HL-60 (cell line): ENCODE results near the gene CELF1.

ENCODE experiments used
- DNase-seq, 2 experiments: peaks; one replicate each; pipeline ENCODE4 v3.0.0-alpha.2; 2010 to 2020; ENCODE audit warnings: low read depth in 1 of 2, low spot score in 1 of 2
- H3K27ac ChIP-seq: fragments of 250-450 bp; sonication (Bioruptor Pico); replicated peaks from 2 replicates; pipeline ENCODE4 v1.5.1; 2020; ENCODE audit warnings: mild to moderate bottlenecking, moderate library complexity
- H3K27me3 ChIP-seq: fragments of 250-450 bp; sonication (Bioruptor Pico); 2 replicates; pipeline ENCODE4 v1.5.1; 2021; ENCODE audit warnings: mild to moderate bottlenecking, moderate library complexity; ENCODE audit not compliant: insufficient read depth, poor library complexity, severe bottlenecking
- H3K4me3 ChIP-seq: replicated peaks from 2 replicates; pipeline ENCODE4 v1.5.1; 2011; ENCODE audit warnings: mild to moderate bottlenecking, control low read depth, low read length; ENCODE audit not compliant: insufficient read depth
- GABPA ChIP-seq: IDR thresholded peaks from 2 replicates; pipeline ENCODE4 v1.6.1; 2012; ENCODE audit warnings: low read depth
- POLR2AphosphoS5 ChIP-seq: IDR thresholded peaks from 2 replicates; pipeline ENCODE4 v1.6.1; 2012; ENCODE audit warnings: low read depth
- SPI1 ChIP-seq: IDR thresholded peaks from 2 replicates; pipeline ENCODE4 v1.6.1; 2012; ENCODE audit warnings: low read depth, mild to moderate bottlenecking, borderline replicate concordance
- TF ChIP-seq, protein P1 (sequence below): IDR thresholded peaks from 2 replicates; pipeline ENCODE4 v1.6.1; 2012; ENCODE audit warnings: low read depth; ENCODE audit not compliant: insufficient replicate concordance
- TF ChIP-seq, protein P2 (sequence below): IDR thresholded peaks from one replicate; pipeline ENCODE4 v1.5.1; 2011; ENCODE audit warnings: low read length, control low read depth, inconsistent platforms; ENCODE audit not compliant: insufficient read depth

The CELF1 gene

DNA sequence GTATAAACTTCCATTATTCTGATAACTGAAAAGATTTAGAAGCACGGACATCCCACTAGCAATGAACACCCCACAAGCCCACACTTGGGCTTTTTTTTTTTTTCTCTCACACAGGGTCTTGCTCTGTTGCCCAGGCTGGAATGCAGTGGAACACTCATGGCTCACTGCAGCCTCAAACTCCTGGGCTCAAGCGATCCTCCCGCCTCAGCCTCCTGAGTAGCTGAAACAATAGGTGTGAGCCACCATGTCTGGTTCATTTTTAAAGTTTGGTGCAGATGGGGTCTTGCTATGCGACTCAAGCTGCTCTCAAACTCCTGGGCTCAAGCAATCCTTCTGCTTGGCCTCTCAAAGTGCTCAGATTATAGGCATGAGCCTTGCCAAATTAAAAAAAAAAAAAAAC, 107.1 kb downstream of the CELF1 start:
- DNase-seq, result no peak
- Histone ChIP-seq H3K4me3 (no peak overlapping the region), H3K27me3 (no peaks in the 10 kb centered on the region), H3K27ac (no peak overlapping the region)
- TF ChIP-seq SPI1 (no peak), POLR2AphosphoS5 (no peak)

DNA sequence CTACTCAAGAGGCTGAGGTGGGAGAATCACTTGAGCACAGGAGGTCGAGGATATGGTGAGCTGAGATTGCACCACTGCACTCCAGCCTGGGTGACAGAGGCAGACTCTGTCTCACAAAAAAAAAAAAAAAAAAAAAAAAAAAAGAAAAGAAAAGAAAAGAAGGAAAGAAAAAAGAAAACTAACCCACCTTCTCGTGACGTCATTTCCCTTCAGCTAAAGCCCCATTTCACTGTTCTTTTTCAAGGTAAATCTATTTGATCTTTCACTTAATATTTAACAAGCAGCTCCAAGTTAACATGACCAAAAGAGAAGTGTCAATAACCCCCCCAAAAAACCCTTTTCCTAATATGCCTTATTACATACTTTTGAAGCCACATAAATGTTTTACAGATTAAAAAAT, 109.1 kb downstream of the CELF1 start:
- TF ChIP-seq, protein P1, sequence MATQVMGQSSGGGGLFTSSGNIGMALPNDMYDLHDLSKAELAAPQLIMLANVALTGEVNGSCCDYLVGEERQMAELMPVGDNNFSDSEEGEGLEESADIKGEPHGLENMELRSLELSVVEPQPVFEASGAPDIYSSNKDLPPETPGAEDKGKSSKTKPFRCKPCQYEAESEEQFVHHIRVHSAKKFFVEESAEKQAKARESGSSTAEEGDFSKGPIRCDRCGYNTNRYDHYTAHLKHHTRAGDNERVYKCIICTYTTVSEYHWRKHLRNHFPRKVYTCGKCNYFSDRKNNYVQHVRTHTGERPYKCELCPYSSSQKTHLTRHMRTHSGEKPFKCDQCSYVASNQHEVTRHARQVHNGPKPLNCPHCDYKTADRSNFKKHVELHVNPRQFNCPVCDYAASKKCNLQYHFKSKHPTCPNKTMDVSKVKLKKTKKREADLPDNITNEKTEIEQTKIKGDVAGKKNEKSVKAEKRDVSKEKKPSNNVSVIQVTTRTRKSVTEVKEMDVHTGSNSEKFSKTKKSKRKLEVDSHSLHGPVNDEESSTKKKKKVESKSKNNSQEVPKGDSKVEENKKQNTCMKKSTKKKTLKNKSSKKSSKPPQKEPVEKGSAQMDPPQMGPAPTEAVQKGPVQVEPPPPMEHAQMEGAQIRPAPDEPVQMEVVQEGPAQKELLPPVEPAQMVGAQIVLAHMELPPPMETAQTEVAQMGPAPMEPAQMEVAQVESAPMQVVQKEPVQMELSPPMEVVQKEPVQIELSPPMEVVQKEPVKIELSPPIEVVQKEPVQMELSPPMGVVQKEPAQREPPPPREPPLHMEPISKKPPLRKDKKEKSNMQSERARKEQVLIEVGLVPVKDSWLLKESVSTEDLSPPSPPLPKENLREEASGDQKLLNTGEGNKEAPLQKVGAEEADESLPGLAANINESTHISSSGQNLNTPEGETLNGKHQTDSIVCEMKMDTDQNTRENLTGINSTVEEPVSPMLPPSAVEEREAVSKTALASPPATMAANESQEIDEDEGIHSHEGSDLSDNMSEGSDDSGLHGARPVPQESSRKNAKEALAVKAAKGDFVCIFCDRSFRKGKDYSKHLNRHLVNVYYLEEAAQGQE, result no peak
- no peak for TF ChIP-seq GABPA
- Histone ChIP-seq H3K4me3 (no peak overlapping the region), H3K27ac (no peak overlapping the region), H3K27me3 (no peaks in the 10 kb centered on the region)
- no peak for DNase-seq

DNA sequence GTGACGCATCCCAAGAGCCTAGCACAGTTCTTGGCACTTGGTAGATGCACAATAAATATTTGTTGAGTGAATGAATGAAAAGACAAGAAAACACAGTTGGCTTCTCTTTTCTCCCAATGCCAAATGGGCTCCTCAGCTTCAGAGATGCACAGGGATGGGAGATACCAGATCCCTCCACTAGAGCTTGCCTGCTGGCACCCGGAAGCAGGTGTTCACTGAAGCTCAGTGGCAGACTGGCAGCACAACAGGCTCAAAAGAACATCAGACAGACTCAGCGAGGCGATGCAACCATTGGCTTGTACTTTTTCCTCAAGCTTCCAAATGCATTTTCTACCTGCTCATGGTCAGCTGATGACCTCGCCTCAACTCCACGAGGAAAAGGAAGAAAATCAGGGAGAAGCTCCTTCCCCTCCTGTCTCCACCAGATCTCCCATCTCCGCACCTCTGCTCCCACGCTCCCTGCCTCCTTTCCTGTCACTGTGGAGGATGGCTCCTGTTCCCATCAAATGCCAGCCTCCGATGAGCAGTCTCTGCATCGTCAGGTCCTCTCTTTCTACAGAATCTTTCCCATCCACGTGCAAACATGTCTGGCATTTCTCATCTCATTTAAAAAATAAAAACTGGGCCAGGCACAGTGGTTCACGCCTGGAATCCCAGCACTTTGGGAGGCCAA, 109.8 kb downstream of the CELF1 start:
- no peaks in the 10 kb centered on the region for H3K27me3 ChIP-seq
- no peak overlapping the region for H3K27ac ChIP-seq
- DNase-seq, result peak in 1 of 2 experiments; percentile 25
- H3K4me3 ChIP-seq, result no peak overlapping the region
- TF ChIP-seq, protein P1, result no peak
- TF ChIP-seq GABPA (no peak), SPI1 (no peak), POLR2AphosphoS5 (no peak)
- TF ChIP-seq, protein P2, sequence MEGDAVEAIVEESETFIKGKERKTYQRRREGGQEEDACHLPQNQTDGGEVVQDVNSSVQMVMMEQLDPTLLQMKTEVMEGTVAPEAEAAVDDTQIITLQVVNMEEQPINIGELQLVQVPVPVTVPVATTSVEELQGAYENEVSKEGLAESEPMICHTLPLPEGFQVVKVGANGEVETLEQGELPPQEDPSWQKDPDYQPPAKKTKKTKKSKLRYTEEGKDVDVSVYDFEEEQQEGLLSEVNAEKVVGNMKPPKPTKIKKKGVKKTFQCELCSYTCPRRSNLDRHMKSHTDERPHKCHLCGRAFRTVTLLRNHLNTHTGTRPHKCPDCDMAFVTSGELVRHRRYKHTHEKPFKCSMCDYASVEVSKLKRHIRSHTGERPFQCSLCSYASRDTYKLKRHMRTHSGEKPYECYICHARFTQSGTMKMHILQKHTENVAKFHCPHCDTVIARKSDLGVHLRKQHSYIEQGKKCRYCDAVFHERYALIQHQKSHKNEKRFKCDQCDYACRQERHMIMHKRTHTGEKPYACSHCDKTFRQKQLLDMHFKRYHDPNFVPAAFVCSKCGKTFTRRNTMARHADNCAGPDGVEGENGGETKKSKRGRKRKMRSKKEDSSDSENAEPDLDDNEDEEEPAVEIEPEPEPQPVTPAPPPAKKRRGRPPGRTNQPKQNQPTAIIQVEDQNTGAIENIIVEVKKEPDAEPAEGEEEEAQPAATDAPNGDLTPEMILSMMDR, result no peak

DNA sequence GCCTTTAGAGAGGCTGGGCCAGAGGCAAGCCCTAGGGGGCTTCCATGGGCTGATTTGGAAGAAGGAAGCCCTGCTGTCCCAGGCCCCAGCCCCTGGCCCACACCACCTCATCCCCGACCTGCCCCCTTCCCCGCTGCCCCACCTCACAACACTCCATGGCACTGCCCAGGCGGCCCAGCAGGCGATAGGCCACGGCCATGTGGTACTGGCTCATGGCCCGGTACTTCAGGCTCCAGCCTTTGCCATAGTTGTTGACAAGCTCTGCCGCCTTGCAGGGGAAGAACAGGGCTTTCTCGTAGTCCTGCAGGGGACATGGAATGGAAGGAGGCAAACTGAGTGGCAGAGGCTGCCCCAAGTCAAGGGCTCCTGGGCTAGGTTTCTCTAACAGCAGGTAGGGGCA, 110.4 kb downstream of the CELF1 start:
- H3K27me3 ChIP-seq, result no peaks in the 10 kb centered on the region
- DNase-seq, result no peak
- H3K27ac ChIP-seq, result no peak overlapping the region
- no peak overlapping the region for H3K4me3 ChIP-seq
- TF ChIP-seq, protein P2, result no peak
- TF ChIP-seq SPI1, result no peak
- TF ChIP-seq POLR2AphosphoS5, result no peak
- TF ChIP-seq GABPA, result no peak
- TF ChIP-seq, protein P1, result no peak
